ENCODE results near the gene PLEKHA5.

DNA sequence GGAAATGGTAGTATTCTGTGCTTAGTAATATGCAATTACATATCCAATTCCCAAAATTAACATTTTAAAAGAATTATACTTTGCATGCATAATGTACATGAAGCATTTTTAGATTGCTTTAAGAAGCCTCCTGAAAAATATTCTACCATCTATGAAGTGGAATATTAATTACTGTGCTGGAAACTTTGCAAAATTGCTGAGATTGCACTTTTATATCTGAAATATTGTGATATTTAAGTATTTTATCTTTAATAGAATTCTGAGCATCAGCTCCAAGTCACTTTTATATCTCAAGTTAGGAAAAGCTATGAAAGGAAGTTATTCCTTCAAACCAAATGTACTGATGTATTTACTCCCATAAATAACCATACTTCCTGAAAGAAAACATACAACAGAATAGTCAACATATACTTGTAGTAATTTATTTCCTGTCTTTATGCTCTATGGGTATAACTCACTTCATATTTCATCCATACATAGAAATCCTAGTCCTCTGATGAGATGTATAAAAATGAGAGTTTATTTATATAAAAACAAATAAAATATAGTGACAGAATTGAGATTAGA is 152.7 kb downstream of the PLEKHA5 start:
- TF ChIP-seq, protein P1, sequence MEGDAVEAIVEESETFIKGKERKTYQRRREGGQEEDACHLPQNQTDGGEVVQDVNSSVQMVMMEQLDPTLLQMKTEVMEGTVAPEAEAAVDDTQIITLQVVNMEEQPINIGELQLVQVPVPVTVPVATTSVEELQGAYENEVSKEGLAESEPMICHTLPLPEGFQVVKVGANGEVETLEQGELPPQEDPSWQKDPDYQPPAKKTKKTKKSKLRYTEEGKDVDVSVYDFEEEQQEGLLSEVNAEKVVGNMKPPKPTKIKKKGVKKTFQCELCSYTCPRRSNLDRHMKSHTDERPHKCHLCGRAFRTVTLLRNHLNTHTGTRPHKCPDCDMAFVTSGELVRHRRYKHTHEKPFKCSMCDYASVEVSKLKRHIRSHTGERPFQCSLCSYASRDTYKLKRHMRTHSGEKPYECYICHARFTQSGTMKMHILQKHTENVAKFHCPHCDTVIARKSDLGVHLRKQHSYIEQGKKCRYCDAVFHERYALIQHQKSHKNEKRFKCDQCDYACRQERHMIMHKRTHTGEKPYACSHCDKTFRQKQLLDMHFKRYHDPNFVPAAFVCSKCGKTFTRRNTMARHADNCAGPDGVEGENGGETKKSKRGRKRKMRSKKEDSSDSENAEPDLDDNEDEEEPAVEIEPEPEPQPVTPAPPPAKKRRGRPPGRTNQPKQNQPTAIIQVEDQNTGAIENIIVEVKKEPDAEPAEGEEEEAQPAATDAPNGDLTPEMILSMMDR (IDR thresholded peaks at IDR 0.05; ENCODE audit: low read length), result no peak
- no peak for TF ChIP-seq EZH2 (IDR thresholded peaks at IDR 0.05; ENCODE audit: borderline replicate concordance, low read length)

All from OCI-LY1 (cell line).